Heart right ventricle (tissue), 16 donors: ENCODE data around the gene GRK1. TPM values are rescaled to one million over a fixed set of nuclear protein-coding genes. Genes with fewer than 3 reads are reported as not detected.

Source experiments
- ATAC-seq, 8 donors: fragments of 200-7000 bp; cut with Tn5 transposase; one replicate each; pipeline ENCODE4 v1.9.1; 2020; ENCODE audit warnings: mild to moderate bottlenecking in 8 of 8, moderate library complexity in 8 of 8, moderate number of reproducible peaks in 1 of 8
- DNase-seq, 2 donors: peaks; one replicate each; pipeline ENCODE4 v3.0.0-alpha.2; 2020
- H3K27ac ChIP-seq, 10 donors: fragments of 200-600 bp; sonication (generic) in 2 of 10; one replicate each; pipeline versions ENCODE4 v1.5.0 to v1.8.0; 2020 to 2022; ENCODE audit warnings: mild to moderate bottlenecking in 3 of 10
- H3K27me3 ChIP-seq, 7 donors: fragments of 200-600 bp; one replicate each; pipeline ENCODE4 v1.8.0; 2021 to 2022; ENCODE audit warnings: mild to moderate bottlenecking in 2 of 7
- H3K36me3 ChIP-seq, 9 donors: fragments of 200-600 bp; sonication (generic) in 1 of 9; one replicate each; pipeline versions ENCODE4 v1.5.0 to v1.8.0; 2020 to 2022; ENCODE audit warnings: mild to moderate bottlenecking in 2 of 9
- H3K4me1 ChIP-seq, 9 donors: fragments of 200-600 bp; sonication (generic) in 1 of 9; one replicate each; pipeline versions ENCODE4 v1.5.0 to v1.8.0; 2020 to 2022; ENCODE audit warnings: mild to moderate bottlenecking in 4 of 9
- H3K4me3 ChIP-seq, 10 donors: fragments of 200-600 bp; sonication (generic) in 2 of 10; one replicate each; pipeline versions ENCODE4 v1.5.0 to v1.8.0; 2020 to 2022; ENCODE audit warnings: mild to moderate bottlenecking in 7 of 10, moderate library complexity in 2 of 10
- H3K9me3 ChIP-seq, 11 donors: fragments of 200-600 bp in 10 of 11; sonication (generic) in 2 of 11; one replicate each; pipeline versions ENCODE4 v1.5.0 to v1.8.0; 2013 to 2022; ENCODE audit warnings: mild to moderate bottlenecking in 2 of 11, control low read depth in 1 of 11, moderate library complexity in 1 of 11
- CTCF ChIP-seq, 9 donors: fragments of 200-600 bp; sonication (generic) in 2 of 9; IDR thresholded peaks; one replicate each; pipeline versions ENCODE4 v1.5.0 to v1.8.0; 2021 to 2022; ENCODE audit warnings: antibody characterized with exemption in 9 of 9, mild to moderate bottlenecking in 5 of 9, moderate library complexity in 1 of 9
- WGBS, 2 donors: extraction: QIAGEN DNeasy Blood & Tissue Kit; methylation state at CpG; one replicate each; pipeline ENCODE4 v1.1.7; 2013; ENCODE audit warnings: inconsistent platforms in 1 of 2; 5-methylcytosine and 5-hydroxymethylcytosine counted together
- intact Hi-C, 10 donors: fragments of 100-400 bp; cut with DNase I; formaldehyde crosslinking; loops; one replicate each; pipeline versions ENCODE4 v1.11.1 to v1.14.2; 2022
- polyA plus RNA-seq, 2 donors: library from polyadenylated mRNA; stranded (reverse); fragments of 200-250 nt; gene quantifications; one replicate each; pipeline ENCODE4 v1.2.3, GENCODE V29; 2013
- total RNA-seq, 10 donors: library from RNA; stranded (reverse); fragmentation: NEBNext Ultra II Directional in 3 of 10; extraction: Animal tissue kit (Norgen Biotek cat#: 25700) in 3 of 10; gene quantifications; one replicate each; pipeline versions ENCODE4 v1.2.1 to v1.2.4, GENCODE V29; 2021 to 2023
- donor health status: Arrhythmogenic right ventricular cardiomyopathy.
- donor health status: ischemic (EF 13 %, LVEDD 7.1; RV severe dilation, severe dysfunction).
- donor health status: healthy with polysubstance abuse.
- donor health status: DM: no; HTN: yes; CAD: no.
- donor health status: DM: no; HTN: no; CAD: no.
- donor health status: ischemic (EF 25% LVEDD 6.9; RV normal size, moderate dysfunction).
- donor health status: ischemic (EF 25% LVEDD 5.7; RV mildly dilated, moderate dysfunction).
- donor health status: healthy.
- donor health status: DM: yes; HTN: yes; CAD: no.
- donor health status: Ischemic cardiomyopathy.
- donor health status: ischemic (EF 35%, LVEDD 5.7; RV mildly dilated, moderate dysfunction).
- donor health status: nonischemic (EF 11% LVEDD 7.7; RV severe dilation, severe dysfunction).
- donor health status: DM: yes; HTN: yes; CAD: no.
- donor health status: PGD.
- donor health status: ischemic (EF 29% LVEDD 5.4; RV normal size, mild dysfunction).
- donor health status: nonischemic (EF 23%, LVEDD 6.1; RV moderate dilation, normal function).

The GRK1 gene
- total and polyA plus RNA-seq, 12 donors, result 0.01 to 0.79 (median 0.18) TPM; not detected in 4

DNA sequence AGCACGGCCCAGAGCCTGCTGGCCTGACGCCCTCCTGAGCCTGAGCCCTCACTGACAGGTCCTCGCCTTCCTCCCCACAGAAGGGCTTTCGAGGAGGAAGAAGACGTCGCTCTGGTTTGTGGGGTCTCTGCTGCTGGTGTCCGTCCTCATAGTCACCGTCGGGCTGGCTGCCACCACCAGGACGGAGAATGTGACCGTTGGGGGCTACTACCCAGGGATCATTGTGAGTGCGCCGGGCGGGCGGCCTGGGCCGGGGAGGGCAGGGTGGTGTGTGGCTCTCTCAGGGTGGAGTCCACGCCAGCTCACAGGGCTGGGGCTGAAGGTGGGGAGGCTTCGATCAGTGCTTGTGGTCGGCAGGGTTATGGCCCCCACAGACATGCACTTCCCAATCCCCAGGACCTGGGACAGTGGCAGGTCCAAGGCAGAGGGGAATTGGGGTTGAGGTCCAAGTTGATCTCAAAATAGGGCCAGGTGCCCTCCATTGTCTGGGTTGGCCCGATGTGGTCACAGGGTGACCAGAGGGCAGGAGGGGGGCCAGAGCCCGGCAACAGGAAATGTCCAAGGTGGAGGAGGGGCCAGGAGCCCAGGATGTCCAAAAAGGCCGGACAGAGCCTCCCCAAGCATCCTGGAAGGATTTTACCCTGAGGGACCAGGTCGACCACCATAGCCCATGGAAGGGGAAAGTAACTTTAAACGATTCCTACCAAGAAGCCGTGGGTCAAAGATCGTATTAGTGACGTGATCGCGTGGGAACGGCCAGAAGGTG is 99.2 kb downstream of the GRK1 start:
- no peak for TF ChIP-seq CTCF (IDR thresholded peaks at IDR 0.05)
- WGBS, 2 donors, result 81 to 85% methylated on average over 30 of the region's 30 CpGs
- intact Hi-C loops, result no loop called here
- Histone ChIP-seq H3K27ac (no peak overlapping the region), H3K27me3 (peaks cover 0 to 11% (median 0%) of the 10 kb centered on the region in 7 donors), H3K4me3 (no peak overlapping the region), H3K4me1 (peaks cover 0 to 5% (median 0%) of the 10 kb centered on the region in 9 donors), H3K9me3 (peaks cover 0 to under 1% (median 0%) of the 10 kb centered on the region in 11 donors), H3K36me3 (peaks cover 0 to 38% (median 0%) of the 10 kb centered on the region in 9 donors)
- ATAC-seq, result no peak
- DNase-seq, result no peak

- Histone ChIP-seq H3K36me3 (peaks cover 0 to 38% (median 0%) of the 10 kb centered on the region in 9 donors), H3K4me1 (peaks cover 0 to 2% (median 0%) of the 10 kb centered on the region in 9 donors), H3K9me3 (peaks cover 0 to 12% (median 0%) of the 10 kb centered on the region in 11 donors), H3K4me3 (no peak overlapping the region), H3K27ac (no peak overlapping the region), H3K27me3 (peaks cover 0 to 3% (median 0%) of the 10 kb centered on the region in 7 donors)
- no peak for DNase-seq
- WGBS, 2 donors, result 84 to 91% methylated on average over 2 of the region's 2 CpGs
- ATAC-seq, result no peak
- no peak for TF ChIP-seq CTCF (IDR thresholded peaks at IDR 0.05)
- intact Hi-C loops, result no loop called here
Measured at GRCh38 chr13:113767366-113767765, 100.3 kb downstream of the GRK1 start.

GRCh38 chr13:113768018-113768905 is 101.2 kb downstream of the GRK1 start:
- Histone ChIP-seq H3K9me3 (peaks cover 0 to 16% (median 0%) of the 10 kb centered on the region in 11 donors), H3K4me3 (no peak overlapping the region), H3K27ac (no peak overlapping the region), H3K36me3 (peaks cover 0 to 38% (median 0%) of the 10 kb centered on the region in 9 donors), H3K27me3 (no peaks in the 10 kb centered on the region), H3K4me1 (peaks cover 0 to 7% (median 0%) of the 10 kb centered on the region in 9 donors)
- no peak for TF ChIP-seq CTCF (IDR thresholded peaks at IDR 0.05)
- intact Hi-C loops, result no loop called here
- no peak for ATAC-seq
- 94% methylated on average over 28 of the region's 28 CpGs for WGBS, 2 donors
- DNase-seq, result no peak

GRCh38 chr13:113769106-113769505 is 102.1 kb downstream of the GRK1 start:
- intact Hi-C loops, result no loop called here
- DNase-seq (no peak), ATAC-seq (peak in 1 of 8 donors; percentile 35)
- Histone ChIP-seq H3K27ac (no peak overlapping the region), H3K36me3 (peaks cover 0 to 38% (median 0%) of the 10 kb centered on the region in 9 donors), H3K4me1 (peaks cover 0 to 7% (median 0%) of the 10 kb centered on the region in 9 donors), H3K9me3 (peaks cover 0 to 16% (median 0%) of the 10 kb centered on the region in 11 donors), H3K4me3 (no peak overlapping the region), H3K27me3 (no peaks in the 10 kb centered on the region)
- no peak for TF ChIP-seq CTCF (IDR thresholded peaks at IDR 0.05)
- WGBS, 2 donors, result 92% methylated on average over 5 of the region's 5 CpGs
